GM18867 (cell line): ENCODE data around the gene MARCHF10.

Experiments
- ATAC-seq: cut with Tn5 transposase; IDR thresholded peaks from one replicate; pipeline ENCODE4 v1.9.1; 2021; ENCODE audit warnings: mild to moderate bottlenecking, moderate library complexity; ENCODE audit not compliant: unreplicated experiment

MARCHF10 gene

DNA sequence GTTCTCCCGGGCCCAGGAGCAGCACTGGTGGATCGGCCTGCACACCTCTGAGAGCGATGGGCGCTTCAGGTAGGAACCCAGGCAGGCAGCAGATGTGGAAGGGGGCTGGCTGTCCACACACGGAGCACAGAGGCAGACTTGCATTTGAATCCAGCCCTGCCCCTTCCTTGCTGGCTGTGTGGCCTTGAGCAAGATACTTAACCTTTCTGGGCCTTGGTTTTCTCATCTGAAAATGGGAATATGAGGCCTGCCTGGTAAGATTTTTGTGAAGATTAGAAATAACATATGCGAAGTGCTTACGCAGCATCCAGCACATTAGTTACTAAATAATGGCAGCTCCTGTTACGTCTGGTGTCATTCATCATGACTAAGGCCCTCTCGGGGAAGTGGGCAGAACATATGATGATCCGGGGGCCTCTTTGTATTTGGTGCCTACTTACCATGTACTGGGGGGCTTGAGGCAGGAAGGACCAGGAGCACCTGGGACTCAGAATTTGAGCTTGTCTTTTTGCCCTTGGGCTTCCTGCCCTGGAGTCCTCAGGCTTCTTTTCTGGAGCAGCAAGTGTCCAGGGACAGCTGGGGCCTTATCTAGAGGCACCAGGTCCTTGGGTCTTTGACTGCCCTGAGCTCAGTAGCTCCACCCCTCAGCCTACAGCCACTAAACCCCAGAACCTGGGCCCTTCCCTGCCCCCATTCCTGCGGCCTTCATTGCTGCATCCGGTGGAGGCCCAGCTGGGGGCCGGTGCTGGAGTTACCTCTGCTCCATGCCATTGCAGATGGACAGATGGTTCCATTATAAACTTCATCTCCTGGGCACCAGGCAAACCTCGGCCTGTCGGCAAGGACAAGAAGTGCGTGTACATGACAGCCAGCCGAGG is 126.8 kb downstream of the MARCHF10 start:
- no peak for ATAC-seq

DNA sequence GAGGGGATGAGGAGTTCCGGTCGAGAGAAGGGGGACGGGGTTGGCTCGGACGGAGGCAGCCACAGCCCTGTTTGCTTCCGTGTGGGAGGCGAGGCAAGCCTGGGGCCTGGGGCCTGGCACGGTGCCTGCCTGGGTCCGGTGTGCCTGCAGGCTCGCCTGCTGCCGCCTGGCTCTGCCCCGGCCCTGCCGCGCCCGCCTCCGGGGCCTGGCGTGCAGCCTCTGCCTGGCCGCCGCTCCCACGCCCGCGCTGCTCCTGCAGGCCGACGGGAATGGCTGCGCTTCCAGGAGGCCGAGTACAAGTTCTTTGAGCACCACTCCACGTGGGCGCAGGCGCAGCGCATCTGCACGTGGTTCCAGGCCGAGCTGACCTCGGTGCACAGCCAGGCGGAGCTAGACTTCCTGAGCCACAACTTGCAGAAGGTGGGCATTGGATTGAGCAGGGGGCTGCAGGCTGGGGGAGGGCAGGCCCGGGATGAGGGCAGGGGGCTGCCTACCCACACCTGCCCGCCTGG is 127.5 kb downstream of the MARCHF10 start:
- ATAC-seq: no peak

DNA sequence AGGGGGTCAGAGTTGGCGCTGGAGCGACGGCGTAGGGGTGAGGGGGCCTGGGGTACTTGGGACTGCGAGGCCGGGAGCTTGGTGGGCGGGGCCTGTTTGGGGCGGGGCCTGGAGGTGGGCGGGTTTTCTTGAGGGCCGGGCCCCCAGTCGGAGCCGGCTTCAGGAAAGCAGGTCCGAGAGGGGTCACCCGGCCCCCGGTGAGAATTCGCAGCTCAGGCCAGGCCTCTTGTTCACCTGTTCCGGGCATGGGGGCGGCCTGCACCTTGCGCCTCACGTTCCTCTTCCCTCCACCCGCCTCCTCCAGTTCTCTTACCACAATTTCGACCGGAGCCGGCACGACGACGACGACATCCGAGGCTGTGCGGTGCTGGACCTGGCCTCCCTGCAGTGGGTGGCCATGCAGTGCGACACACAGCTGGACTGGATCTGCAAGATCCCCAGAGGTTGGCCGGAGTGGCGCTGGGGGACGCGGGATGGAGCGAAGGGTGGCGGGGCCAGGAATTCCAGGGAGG is 128.2 kb downstream of the MARCHF10 start:
- ATAC-seq: no peak

DNA sequence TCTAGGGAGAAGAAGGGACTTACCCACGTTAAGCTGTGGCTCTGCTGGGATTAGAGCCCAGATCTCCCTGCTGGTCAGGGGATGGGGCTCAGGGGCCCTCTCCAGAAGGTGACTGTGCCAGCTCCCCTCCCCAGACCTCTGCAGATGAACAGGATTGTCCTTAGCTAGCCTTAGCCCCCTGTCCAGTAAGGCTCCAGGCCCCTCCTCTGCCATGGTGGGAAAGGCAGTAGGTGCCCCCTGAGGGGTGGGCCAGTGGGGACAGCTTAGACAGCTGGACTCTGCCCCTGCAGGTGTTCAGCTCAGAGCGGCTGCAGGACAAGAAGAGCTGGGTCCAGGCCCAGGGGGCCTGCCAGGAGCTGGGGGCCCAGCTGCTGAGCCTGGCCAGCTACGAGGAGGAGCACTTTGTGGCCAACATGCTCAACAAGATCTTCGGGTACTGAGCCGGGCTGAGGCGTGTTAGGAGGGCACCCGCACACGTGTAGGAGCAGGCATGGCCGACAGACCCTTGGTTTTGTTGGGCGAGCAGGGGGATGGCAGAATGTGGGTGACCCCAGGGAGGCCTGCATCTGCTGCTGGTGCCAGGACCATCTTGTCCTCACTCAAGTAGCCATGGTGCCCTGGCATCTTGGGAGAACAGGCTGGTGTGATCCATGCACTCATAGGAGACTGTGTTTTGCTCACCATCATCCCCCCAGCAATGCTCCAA is 129.7 kb downstream of the MARCHF10 start:
- ATAC-seq: no peak

DNA sequence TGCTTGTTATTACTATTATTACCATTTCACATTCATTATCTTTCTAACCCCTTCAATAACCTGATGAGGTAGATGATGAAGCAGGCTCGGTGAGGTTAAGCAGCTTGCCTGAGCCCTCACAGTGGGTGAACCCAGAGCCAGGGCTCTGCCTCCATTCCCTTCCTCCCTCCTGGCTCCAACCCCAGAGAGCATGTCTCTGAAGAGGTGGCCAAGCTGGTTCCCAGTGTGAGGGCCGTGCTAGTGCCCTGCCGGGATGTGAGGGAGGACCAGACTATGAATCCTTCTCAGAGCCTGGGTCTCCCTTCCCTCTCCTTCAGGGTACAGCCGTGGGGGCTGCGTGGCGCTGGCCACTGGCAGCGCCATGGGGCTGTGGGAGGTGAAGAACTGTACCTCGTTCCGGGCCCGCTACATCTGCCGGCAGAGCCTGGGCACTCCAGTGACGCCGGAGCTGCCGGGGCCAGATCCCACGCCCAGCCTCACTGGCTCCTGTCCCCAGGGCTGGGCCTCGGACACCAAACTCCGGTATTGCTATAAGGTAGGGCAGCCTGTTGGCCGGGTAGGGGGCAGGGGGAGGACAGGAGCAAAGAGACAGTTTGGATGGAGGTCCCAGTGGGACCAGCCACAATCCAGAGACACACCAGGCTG is 131.0 kb downstream of the MARCHF10 start:
- no peak for ATAC-seq

DNA sequence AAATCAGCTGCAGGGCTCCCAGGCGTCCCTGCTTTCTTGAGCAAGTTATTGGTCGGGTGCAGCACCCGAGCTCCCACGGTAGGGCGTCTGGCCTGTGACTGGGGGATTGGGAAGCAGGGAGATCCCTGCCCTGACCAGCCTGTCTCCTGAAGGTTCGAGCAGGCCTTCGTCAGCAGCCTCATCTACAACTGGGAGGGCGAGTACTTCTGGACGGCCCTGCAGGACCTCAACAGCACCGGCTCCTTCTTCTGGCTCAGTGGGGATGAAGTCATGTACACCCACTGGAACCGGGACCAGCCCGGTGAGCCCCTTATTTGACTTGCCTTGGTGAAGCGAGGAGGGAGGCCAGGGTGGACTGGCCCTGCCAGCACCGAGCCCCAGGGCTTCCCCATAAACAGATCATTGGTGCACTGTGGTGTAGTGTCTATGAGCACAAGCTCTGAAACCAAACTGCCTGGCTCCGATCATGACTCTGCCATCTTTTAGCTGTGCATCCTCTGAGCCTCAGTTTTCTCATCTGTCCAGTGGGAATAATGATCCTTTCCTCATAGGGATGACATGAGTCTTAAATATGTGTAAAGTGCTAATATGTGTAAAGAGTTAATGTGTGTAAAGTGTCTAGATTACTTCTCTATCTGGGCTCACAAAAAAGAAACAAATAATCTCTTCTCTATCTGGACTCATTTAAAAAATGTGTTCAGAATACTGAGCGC is 131.7 kb downstream of the MARCHF10 start:
- no peak for ATAC-seq

DNA sequence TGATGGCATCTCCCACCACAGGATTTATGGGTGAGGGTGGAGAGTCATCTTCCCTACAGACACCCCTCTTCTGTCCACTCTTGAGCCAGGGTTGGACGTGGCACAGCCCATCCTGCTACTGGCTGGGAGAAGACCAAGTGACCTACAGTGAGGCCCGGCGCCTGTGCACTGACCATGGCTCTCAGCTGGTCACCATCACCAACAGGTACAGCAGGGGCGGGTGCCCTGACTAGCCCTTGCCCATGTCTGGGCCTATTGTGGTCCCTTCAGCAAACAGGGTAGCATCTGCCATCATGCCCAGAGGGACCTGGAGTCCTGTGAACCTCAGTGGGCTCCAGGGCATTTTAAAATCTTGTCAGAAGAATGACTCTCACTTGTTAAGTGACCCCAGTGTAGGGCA is 132.4 kb downstream of the MARCHF10 start:
- no peak for ATAC-seq

DNA sequence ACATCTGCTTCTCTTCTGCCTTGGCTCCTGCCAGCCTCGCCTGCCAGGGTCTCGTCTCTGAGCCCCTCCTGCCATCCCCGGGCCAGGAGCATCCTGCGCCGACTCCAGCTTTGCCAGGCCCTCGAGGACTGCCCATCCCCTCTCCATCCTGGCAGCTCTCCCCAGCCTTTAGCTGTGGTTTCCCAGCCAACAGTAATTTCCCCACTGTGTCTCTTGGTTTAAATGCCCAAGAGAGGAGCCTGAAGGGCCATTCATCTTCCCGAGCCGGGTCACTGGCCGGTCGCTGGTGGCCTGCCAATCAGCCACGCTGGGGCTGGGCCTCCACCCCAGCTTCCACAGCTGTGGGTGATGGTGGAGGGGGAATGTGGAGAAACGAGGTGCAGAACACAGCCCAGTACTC is 132.9 kb downstream of the MARCHF10 start:
- ATAC-seq: no peak

DNA sequence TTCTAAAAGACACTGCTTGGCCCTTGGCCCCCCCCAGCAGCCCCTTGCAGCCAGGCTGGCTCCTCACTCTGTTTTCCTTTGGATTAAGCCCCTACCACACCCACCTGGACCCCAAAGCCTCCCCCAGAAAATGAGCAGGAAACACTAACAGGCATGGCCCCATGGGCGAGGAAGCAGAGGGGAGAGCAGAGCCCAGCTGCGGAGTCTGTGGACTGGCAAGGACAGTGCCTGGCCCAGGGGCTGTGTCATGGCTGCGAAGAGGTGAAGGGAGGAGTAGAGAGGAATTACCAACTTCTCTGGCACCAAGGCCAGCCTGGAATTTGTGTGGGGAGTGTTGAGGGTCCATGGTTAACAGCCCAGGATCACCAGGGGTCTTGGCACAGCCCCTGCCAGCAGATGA is 133.3 kb downstream of the MARCHF10 start:
- no peak for ATAC-seq

DNA sequence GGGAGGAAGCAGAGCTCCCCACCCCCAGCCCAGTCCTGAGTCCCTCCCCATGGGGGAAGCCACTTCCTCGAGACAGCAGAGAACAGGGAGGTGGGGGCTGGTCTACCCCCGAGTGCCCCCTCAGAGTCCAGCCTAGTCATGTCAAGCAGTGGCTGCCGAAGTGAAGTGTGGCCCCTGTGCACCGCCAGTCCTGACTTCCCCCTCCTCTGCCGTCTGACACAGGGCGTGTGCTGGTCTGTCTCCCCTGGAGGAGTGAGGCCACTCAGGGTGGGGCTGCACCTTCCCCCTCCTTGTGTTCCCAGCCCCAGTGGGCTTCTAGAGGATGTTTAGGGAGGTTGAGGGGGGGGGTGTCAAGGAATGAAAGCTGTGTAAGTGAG is 133.8 kb downstream of the MARCHF10 start:
- ATAC-seq: no peak

DNA sequence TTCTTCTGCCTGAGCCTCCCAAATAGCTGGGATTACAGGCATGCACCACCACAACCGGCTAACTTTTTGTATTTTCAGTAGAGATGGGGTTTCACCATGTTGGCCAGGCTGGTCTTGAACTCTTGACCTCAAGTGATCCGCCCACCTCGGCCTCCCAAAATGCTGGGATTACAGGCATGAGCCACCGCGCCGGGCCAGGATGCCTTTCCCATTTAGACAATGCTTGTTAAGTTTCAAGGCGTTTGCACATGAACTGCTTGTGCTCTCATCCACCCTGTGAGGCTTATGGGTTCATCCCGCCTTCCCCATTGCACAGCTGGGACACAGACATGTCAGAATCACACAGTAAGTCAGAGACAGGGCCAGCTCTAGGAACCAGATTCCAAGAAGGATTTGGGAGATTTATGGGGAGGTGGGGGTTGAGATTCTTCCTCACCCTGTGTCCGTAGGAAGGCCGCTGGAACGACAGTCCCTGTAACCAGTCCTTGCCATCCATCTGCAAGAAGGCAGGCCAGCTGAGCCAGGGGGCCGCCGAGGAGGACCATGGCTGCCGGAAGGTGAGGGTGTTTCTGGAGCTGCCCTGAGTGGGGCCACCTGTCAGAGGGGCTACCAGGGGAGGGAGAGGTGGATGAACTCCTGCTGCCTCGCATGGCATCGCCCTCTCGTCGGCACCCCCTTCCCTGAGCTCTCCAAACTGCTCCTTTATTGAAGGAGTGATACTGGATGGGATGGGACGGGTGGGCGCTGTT is 134.3 kb downstream of the MARCHF10 start:
- ATAC-seq: no peak

DNA sequence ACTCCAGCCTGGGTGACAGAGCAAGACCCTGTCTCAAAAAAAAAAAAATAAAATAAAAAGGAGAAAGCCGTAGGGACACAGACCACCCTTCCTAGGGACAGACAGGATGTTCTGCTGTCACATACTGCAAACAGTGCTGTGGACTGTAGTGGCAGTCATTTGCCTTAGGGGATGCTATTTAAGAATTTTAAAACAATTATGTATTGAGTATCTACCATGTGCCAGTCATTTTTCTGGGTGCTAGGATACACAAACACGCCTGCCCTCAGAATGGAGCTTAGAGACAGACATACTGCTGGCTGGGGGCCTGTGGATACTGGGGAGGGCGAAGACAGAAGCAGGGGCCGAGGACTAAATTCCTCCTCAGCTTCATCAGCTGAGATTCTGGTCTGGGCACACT is 135.2 kb downstream of the MARCHF10 start:
- ATAC-seq: no peak

DNA sequence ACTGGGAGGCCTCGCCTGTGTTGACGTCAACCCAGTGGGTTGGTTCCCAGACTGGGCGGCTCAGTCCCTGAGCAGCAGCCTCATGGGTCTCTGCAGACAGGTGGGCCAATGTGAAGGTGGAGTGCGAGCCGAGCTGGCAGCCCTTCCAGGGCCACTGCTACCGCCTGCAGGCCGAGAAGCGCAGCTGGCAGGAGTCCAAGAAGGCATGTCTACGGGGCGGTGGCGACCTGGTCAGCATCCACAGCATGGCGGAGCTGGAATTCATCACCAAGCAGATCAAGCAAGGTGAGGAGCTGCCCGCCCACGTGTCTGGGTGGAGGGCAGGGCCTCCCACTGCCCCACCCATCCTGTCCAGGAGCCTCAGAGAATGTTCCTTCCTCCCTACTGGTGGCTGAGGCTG is 136.6 kb downstream of the MARCHF10 start:
- ATAC-seq: no peak

DNA sequence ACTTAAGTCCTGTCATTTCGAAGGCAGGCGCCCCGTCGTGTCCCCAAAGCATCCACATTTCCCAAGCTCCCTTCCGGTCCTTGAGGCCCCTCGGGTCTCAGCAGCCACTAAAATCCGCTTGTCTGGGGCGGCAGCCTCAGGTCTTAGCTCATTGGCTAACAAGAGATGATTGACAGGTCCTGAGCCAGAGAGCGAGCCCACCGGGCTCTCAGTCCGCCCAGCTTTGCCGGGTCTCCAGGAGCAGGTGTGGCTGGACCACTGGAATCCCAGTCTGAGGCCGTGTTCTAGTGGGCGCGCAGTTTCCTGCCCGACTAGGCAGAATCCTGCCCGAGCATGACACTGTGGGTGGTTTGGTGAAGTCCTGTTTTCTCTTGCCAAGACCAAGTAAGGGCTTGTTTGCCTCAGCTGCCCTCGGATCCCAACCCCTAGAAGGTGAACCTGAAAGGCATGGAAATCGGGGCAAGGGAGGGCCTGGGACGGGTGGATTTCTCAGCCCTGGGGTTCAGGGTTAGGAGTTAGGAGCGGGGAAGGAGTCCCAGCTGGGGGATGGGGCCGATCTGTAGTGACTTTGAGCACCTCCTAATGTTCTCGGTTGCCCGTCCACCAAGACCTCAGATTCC is 137.8 kb downstream of the MARCHF10 start:
- ATAC-seq: no peak

DNA sequence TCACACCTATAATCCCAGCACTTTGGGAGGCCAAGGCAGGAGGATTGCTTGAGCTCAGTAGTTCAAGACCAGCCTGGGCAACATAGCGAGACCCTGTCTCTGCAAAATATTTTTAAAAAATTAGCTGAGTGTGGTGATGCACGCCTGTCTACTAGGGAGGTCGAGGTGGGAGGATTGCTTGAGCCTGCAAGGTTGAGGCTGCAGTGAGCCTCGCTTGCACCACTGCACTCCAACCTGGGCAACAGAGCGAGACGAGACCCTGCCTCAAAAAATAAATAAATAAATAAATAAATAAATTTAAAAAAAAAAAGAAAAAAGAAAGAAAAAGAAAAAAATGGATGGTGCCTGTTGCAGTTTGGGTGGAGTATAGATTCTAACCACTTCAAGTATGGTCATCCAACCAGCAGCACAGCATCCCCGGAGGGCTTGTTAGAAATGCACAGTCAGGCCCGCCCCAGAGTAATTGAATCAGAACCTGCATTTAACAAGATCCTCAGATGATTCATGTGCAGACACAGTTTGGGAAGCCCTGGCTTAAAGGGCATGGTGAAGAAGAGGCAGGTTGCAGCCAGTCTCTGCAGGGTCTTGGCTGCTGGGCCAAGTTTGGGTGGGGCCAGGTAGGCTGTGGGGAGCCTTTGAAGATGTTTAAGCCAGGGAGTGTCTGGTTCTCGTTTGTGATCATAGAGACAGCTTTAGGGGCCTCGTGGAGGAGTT is 139.9 kb downstream of the MARCHF10 start:
- no peak for ATAC-seq

DNA sequence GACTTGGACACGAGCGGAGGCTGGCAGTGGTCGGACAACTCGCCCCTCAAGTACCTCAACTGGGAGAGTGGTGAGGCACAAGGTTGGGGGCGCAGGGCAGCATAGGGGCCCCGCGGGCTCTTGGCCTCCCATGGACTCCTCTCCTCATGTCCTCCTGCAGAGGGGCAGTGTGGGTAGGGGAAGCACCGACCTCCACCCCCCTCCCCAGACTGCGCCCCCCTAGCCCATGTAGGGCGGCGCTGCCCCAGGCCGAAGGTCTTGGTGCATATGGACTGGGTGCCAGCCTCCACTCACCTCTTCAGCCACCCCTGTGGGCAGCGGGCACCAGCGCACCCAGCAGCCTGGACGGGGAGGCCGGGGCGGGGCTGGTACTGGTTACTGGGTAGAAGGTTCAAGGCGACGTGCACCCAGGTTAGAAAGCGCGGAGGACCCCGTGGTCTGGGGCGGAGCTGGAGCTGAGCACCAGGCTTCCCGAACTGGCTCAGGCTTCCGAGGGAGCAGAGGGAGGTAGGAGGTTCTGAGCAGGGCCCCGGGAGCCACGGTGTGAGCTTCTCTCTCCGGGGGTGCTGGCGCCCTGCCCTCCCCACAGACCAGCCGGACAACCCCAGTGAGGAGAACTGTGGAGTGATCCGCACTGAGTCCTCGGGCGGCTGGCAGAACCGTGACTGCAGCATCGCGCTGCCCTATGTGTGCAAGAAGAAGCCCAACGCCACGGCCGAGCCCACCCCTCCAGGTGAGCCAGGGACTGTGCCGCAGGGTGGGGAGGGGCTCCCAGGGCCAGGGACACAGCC is 141.1 kb downstream of the MARCHF10 start:
- ATAC-seq: no peak

DNA sequence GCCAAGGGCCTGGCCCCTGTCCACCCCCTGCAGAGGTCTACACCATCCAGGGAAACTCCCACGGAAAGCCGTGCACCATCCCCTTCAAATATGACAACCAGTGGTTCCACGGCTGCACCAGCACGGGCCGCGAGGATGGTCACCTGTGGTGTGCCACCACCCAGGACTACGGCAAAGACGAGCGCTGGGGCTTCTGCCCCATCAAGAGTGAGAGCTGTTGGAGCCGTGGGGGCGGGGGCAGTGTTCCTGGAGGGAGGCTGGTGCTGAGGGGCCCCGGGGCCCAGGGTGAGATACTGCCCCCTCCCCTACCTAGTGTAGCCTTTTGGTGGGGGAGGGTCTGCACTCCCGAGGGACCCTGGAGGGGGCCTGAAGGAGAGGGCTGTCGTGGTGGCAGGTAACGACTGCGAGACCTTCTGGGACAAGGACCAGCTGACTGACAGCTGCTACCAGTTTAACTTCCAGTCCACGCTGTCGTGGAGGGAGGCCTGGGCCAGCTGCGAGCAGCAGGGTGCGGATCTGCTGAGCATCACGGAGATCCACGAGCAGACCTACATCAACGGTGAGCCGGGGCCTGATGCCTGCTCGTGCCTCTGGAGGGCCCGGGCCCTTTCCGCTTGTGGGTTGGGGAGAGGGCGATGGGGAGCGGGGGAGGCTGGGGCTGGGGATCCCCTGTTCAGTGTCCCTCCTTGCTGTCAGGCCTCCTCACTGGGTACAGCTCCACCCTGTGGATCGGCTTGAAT is 141.9 kb downstream of the MARCHF10 start:
- ATAC-seq: no peak

DNA sequence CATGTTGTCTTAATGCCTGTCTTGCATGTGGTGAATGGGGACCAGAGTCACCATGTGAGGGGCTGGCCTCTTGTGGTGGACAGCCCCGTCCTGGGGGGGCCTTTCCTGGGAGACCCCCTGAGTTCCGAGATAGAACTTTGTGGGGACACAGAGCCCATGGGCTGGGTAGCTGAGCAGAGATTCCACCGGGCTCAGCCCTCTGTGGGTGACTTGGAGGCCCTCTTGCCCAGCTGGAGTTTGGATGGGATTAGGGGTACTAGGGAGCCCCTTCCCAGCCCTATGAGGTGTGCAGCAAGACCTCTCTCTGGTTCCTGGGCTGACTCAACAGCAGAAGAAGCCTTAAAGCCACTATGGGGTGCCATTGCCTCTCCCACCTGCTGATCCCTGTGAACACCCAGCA is 142.5 kb downstream of the MARCHF10 start:
- no peak for ATAC-seq
